ENCODE results near the gene VAV3.

- TF ChIP-seq MXI1 (IDR thresholded peaks at IDR 0.05; ENCODE audit: low read depth, low read length) (no peak), SMC3 (IDR thresholded peaks at IDR 0.05; ENCODE audit: borderline replicate concordance, low read length) (no peak), PBX3 (IDR thresholded peaks at IDR 0.05; ENCODE audit: insufficient replicate concordance, low read depth, low read length) (no peak), RBBP5 (conservative IDR thresholded peaks at IDR 0.05) (no peak), YBX1 (IDR thresholded peaks at IDR 0.05) (no peak), E2F8 (IDR thresholded peaks at IDR 0.05; ENCODE audit: low read depth, partially characterized antibody) (no peak), CEBPB (IDR thresholded peaks at IDR 0.05; ENCODE audit: borderline replicate concordance in 1 of 2, low read depth in 2 of 2, low read length in 2 of 2) (no peak)
Observed at GRCh38 chr1:107677697-107678096, 287.3 kb downstream of the VAV3 start.

All from GM12878 (cell line).